Testis (tissue), 3 donors: ENCODE measurements around the gene ST6GAL2. TPM values are rescaled to one million over a fixed set of nuclear protein-coding genes. Genes with fewer than 3 reads are reported as not detected.

ENCODE experiments used
- DNase-seq: peaks from one replicate; pipeline ENCODE4 v3.0.0-alpha.2; 2019
- H3K27ac ChIP-seq, 2 donors: fragments of 200-600 bp; sonication (generic); one replicate each; pipeline ENCODE4 v1.5.1; 2019
- H3K27me3 ChIP-seq: fragments of 200-600 bp; sonication (generic); one replicate; pipeline ENCODE4 v1.5.1; 2019
- H3K36me3 ChIP-seq: fragments of 200-600 bp; sonication (generic); one replicate; pipeline ENCODE4 v1.5.1; 2017; ENCODE audit warnings: low read depth; ENCODE audit errors: missing control alignments
- H3K4me1 ChIP-seq: fragments of 200-600 bp; sonication (generic); one replicate; pipeline ENCODE4 v1.5.1; 2019
- H3K4me3 ChIP-seq, 2 donors: fragments of 200-600 bp; sonication (generic); one replicate each; pipeline ENCODE4 v1.5.1; 2017 to 2019
- H3K9me3 ChIP-seq: fragments of 200-600 bp; sonication (generic); one replicate; pipeline ENCODE4 v1.5.1; 2017
- POLR2A ChIP-seq: fragments of 450-650 bp; IDR thresholded peaks from one replicate; pipeline ENCODE4 v1.6.1; 2017; ENCODE audit warnings: antibody characterized with exemption, mild to moderate bottlenecking, moderate library complexity
- WGBS, 2 donors: methylation state at CpG; one replicate each; pipeline ENCODE4 v1.1.5; 2018; 5-methylcytosine and 5-hydroxymethylcytosine counted together
- intact Hi-C: fragments of 100-400 bp; cut with DNase I; formaldehyde crosslinking; loops from one replicate; pipeline ENCODE4 v1.15.1; 2023; ENCODE audit warnings: low total_unique reads
- polyA plus RNA-seq: library from polyadenylated mRNA; stranded (reverse); fragments of 350-450 nt; fragmentation: Illumina TruSeq; extraction: RNeasy Lipid Tissue Mini Kit (QIAGEN cat#74804); gene quantifications from one replicate; pipeline ENCODE4 v1.2.3, GENCODE V29; 2014; ENCODE audit warnings: low read depth, low replicate concordance; ENCODE audit not compliant: insufficient read depth
- total RNA-seq, 2 donors: library from RNA; depleted of rRNA; stranded (reverse); fragments of >200 nt; gene quantifications; one replicate each; pipeline ENCODE4 v1.2.3, GENCODE V29; 2016
- TF ChIP-seq, protein P1 (sequence below), 3 experiments: fragments of 450-650 bp in 2 of 3; fragments of 200-600 bp in 1 of 3; sonication (generic) in 1 of 3; IDR thresholded peaks; one replicate each; pipeline ENCODE4 v1.5.1; 2016 to 2019; ENCODE audit warnings: antibody characterized with exemption in 3 of 3, mild to moderate bottlenecking in 2 of 3, moderate library complexity in 1 of 3

The ST6GAL2 gene
- total and polyA plus RNA-seq, 3 donors from 2014 or later, result 14.3 to 95.6 (median 83.8) TPM

DNA sequence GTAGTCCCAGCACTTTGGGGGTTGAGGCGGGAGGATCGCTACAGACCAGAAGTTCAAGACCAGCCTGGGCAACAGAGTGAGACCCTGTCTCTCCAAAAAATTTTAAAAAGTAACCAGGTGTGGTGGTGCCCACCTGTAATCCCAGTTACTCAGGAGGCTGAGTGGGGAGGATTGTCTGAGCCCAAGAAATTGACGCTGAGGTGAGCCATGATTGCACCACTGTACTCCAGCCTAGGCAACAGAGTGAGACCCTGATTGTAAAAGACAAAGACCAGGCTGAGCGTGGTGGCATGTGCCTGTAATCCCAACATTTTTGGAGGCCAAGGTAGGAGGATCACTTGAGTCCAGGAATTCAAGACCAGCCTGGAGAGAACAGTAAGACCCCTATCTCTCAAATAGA is 7.8 kb downstream of the ST6GAL2 start:
- 90 to 99% methylated on average over 4 of the region's 4 CpGs for WGBS, 2 donors
- intact Hi-C loops, result no loop called here
- TF ChIP-seq, protein P1, sequence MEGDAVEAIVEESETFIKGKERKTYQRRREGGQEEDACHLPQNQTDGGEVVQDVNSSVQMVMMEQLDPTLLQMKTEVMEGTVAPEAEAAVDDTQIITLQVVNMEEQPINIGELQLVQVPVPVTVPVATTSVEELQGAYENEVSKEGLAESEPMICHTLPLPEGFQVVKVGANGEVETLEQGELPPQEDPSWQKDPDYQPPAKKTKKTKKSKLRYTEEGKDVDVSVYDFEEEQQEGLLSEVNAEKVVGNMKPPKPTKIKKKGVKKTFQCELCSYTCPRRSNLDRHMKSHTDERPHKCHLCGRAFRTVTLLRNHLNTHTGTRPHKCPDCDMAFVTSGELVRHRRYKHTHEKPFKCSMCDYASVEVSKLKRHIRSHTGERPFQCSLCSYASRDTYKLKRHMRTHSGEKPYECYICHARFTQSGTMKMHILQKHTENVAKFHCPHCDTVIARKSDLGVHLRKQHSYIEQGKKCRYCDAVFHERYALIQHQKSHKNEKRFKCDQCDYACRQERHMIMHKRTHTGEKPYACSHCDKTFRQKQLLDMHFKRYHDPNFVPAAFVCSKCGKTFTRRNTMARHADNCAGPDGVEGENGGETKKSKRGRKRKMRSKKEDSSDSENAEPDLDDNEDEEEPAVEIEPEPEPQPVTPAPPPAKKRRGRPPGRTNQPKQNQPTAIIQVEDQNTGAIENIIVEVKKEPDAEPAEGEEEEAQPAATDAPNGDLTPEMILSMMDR (IDR thresholded peaks at IDR 0.05), result no peak
- TF ChIP-seq POLR2A, result no peak

DNA sequence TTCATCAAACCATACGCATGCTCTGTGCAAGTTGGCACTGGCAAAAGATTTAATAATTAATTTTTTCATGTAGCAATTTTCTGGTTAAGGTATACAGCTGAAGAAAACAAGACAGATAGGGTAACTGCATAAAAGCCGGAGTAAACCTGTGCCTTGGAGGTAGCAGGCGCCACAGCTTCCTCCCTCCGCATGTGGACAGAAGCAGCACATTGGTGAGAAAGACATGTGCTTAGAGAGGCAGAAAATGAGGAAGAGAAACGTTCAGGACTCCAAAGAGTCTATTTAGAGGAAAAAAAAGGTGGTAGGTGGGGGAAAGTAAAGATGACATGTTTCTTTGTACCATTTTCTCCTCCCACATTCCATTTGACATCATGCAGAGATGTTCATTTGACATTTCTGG is 9.3 kb downstream of the ST6GAL2 start:
- Histone ChIP-seq H3K27me3 (no peaks in the 10 kb centered on the region), H3K9me3 (no peaks in the 10 kb centered on the region), H3K36me3 (no peaks in the 10 kb centered on the region), H3K4me3 (no peak overlapping the region), H3K27ac (no peak overlapping the region), H3K4me1 (no peaks in the 10 kb centered on the region)
- intact Hi-C loops, result no loop called here
- TF ChIP-seq, protein P1 (IDR thresholded peaks at IDR 0.05), result no peak
- TF ChIP-seq POLR2A, result no peak
- DNase-seq, result no peak
- WGBS, 2 donors, result 79 to 83% methylated on average over 5 of the region's 5 CpGs

More for the DNA sequence above, 7.8 kb downstream of the ST6GAL2 start:
- Histone ChIP-seq H3K36me3 (no peaks in the 10 kb centered on the region), H3K27me3 (no peaks in the 10 kb centered on the region), H3K27ac (no peak overlapping the region), H3K4me1 (no peaks in the 10 kb centered on the region), H3K4me3 (no peak overlapping the region), H3K9me3 (no peaks in the 10 kb centered on the region)
- DNase-seq, result no peak

DNA sequence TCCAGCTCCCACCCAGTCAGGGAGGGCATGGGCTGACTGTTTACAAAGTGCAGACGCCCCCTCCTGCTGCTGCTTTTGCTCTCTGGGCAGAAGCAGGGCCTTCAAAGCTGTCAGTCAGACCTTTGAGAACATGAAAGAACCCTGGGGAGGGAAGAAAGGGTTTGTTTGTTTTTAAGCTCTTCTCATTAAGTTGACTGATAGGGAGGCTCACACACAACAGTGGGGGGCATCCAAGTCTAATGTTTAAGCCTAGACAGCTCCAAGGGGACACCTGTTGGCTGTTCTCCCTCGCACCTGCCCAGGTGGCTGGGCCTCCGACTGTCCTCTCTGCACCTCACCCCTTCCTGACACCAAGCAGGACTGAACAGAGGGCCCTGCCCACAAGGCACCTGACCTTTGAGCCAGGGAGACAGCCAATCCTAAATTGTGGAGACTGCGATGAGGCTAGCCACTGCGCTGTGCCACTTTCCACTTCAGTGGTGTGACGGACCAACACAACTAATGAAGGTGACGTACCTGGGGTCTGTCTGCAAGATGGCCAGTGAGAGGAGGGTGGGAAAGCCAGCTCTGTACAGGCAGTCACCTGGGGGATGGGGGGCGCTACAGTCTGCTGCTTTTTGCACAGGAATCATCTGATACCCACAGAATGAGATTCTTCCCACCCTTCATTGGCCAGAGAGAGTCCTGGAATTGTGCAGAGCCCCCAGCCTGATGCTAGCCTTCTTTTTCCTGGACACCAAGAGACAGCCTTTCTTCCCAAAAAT is 16.3 kb downstream of the ST6GAL2 start:
- no peaks in the 10 kb centered on the region for H3K27me3 ChIP-seq
- TF ChIP-seq, protein P1 (IDR thresholded peaks at IDR 0.05), result no peak
- no peak for TF ChIP-seq POLR2A
- no peak overlapping the region for H3K27ac ChIP-seq
- no peak for DNase-seq
- no peaks in the 10 kb centered on the region for H3K4me1 ChIP-seq
- no peaks in the 10 kb centered on the region for H3K9me3 ChIP-seq
- intact Hi-C loops, result no loop called here
- H3K4me3 ChIP-seq, result no peak overlapping the region
- WGBS, 2 donors, result 81 to 97% methylated on average over 4 to 8 of the region's 8 CpGs
- H3K36me3 ChIP-seq, result no peaks in the 10 kb centered on the region

DNA sequence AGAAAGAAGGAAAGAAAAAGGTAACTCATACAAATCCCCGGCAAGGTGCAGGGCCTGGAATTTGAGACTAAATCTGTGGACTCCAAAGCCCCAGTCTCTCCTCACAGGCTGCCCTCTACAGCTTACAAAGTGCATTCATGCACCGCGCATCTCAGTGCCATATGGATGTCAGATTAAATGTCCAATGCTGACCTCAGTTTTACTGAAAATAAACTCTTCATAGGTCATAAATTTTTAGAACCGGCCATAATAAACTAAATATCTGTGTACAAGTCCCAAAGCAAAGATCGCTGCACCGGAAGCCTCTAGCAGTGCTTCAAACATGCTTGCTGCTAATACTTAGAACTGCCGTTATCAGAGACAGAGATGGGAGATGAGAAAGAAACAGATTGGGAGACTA is 17.7 kb downstream of the ST6GAL2 start:
- H3K27me3 ChIP-seq, result no peaks in the 10 kb centered on the region
- 73 to 76% methylated on average over 7 of the region's 7 CpGs for WGBS, 2 donors
- no peak overlapping the region for H3K4me3 ChIP-seq
- TF ChIP-seq, protein P1 (IDR thresholded peaks at IDR 0.05), result peak in 1 of 3 experiments; percentile 17
- no peak for TF ChIP-seq POLR2A
- intact Hi-C loops, result no loop called here
- H3K9me3 ChIP-seq, result no peaks in the 10 kb centered on the region
- H3K27ac ChIP-seq, result no peak overlapping the region
- DNase-seq, result peak; percentile 47
- no peaks in the 10 kb centered on the region for H3K4me1 ChIP-seq
- H3K36me3 ChIP-seq, result no peaks in the 10 kb centered on the region
